BE2C (cell line): ENCODE measurements around the gene CRTC1.

Experiments
- DNase-seq: peaks from one replicate; pipeline ENCODE4 v3.0.0-alpha.2; 2020
- H3K27me3 ChIP-seq: fragments of 250-450 bp; sonication (Bioruptor Pico); 2 replicates; pipeline ENCODE4 v1.5.1; 2020; ENCODE audit warnings: mild to moderate bottlenecking
- H3K36me3 ChIP-seq: fragments of 250-450 bp; sonication (Bioruptor Pico); 2 replicates; pipeline ENCODE4 v1.5.1; 2020; ENCODE audit warnings: mild to moderate bottlenecking
- H3K4me1 ChIP-seq: fragments of 250-450 bp; sonication (Bioruptor Pico); 2 replicates; pipeline ENCODE4 v1.5.1; 2020
- H3K4me3 ChIP-seq: 2 replicates; pipeline ENCODE4 v1.5.1; 2011; ENCODE audit warnings: low read depth, low read length
- H3K9me3 ChIP-seq: fragments of 250-450 bp; sonication (Bioruptor Pico); 2 replicates; pipeline ENCODE4 v1.5.1; 2020
- CTCF ChIP-seq: IDR thresholded peaks from 2 replicates; pipeline ENCODE4 v1.5.1; 2012; ENCODE audit warnings: mild to moderate bottlenecking, low read depth, low read length

The CRTC1 gene

GRCh38 chr19:18768046-18768771, 84.7 kb downstream of the CRTC1 start:
- TF ChIP-seq CTCF: no peak
- no peaks in the 10 kb centered on the region for H3K36me3 ChIP-seq
- peak; percentile 87 for DNase-seq

GRCh38 chr19:18768997-18769891, 85.8 kb downstream of the CRTC1 start:
- Histone ChIP-seq H3K4me1 (peaks cover 26% of the 10 kb centered on the region), H3K27me3 (no peaks in the 10 kb centered on the region), H3K36me3 (no peaks in the 10 kb centered on the region), H3K4me3 (no peak overlapping the region), H3K9me3 (no peaks in the 10 kb centered on the region)
- no peak for TF ChIP-seq CTCF
- peak; percentile 37 for DNase-seq

More at GRCh38 chr19:18768046-18768771, 84.7 kb downstream of the CRTC1 start:
- H3K4me1 ChIP-seq: peaks cover 36% of the 10 kb centered on the region
- no peaks in the 10 kb centered on the region for H3K9me3 ChIP-seq
- H3K27me3 ChIP-seq: no peaks in the 10 kb centered on the region
- H3K4me3 ChIP-seq: peak overlapping the region; percentile 24; the same call in 1 of the 2 replicates

GRCh38 chr19:18769989-18770528, 86.6 kb downstream of the CRTC1 start:
- Histone ChIP-seq H3K27me3 (no peaks in the 10 kb centered on the region), H3K4me3 (no peak overlapping the region), H3K36me3 (no peaks in the 10 kb centered on the region), H3K4me1 (peaks cover 18% of the 10 kb centered on the region), H3K9me3 (no peaks in the 10 kb centered on the region)
- TF ChIP-seq CTCF: peak; percentile 9; the same call in 1 of the 2 replicates
- DNase-seq: peak; percentile 8

DNA sequence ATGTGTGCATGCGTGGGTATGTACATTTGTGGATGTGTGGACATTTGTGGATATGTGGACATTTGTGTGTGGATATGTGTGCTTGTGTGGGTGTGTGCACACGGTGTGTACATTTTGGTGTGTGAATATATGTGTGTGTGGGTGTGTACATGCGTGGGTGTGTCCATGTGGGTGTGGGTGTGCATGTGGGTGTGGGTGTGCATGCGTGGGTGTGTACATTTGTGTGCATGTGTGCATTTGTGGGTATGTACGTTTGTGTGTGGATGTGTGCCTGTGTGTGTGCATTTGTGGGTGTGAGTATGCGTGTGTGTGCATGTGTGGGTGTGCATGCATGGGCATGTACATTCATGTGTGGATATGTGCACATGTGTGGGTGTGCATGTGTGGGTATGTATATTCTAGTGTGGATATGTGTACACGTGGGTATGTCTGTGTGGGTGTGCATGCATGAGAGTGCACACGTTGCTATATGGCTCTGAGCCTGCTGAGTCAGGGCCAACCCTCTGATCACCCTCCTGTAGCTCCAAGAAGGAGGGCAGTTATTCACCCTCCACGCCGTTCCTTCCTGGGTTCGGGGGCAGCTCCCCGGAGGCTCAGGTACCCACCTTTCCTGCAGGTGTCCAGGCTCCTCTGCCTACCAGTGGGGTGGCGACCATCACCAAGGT, 87.3 kb downstream of the CRTC1 start:
- H3K9me3 ChIP-seq: no peaks in the 10 kb centered on the region
- H3K4me3 ChIP-seq: no peak overlapping the region
- no peak for TF ChIP-seq CTCF
- H3K27me3 ChIP-seq: no peaks in the 10 kb centered on the region
- no peak for DNase-seq
- peaks cover 18% of the 10 kb centered on the region for H3K4me1 ChIP-seq
- H3K36me3 ChIP-seq: no peaks in the 10 kb centered on the region

DNA sequence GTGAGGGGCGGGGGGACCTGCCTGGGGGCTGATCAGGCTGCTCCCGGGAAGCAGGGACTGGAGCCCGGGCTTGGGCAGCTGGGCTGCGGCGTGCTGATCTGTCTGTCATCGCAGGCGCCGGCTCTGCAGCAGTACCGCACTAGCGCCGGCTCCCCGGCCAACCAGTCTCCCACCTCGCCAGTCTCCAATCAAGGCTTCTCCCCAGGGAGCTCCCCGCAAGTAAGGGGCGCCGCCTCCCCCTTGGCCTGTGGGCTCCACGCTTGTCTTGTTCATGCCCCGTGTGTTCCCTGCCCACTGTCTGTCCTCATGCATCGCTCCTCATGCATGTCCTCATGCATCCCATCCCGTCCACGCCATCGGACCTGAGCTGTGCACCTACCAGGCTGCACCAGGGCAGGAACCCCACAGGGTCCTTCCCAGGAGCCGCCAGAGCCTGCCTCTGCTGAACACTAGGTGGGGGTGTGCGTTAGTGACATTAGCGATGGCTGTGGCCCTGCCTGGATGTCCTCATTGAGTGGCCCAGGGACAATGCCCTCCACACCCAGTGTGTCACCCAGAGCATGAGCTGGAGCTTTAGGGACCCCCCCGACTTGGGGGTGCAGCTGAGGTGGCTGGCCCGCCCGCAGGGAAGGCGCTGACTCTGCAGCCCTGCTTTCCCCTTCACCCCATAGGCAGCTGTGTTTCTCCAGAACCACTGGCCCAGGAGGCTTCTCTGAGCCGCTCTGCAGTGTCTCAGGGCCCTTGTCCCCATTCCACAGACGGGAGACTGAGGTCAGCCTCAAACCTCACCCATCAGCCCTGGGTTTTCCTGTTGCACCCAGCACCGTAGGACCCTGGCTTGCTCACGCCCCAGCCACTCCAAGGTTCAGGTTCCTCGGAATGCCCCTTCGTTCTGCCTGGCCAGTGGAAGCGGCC, 88.1 kb downstream of the CRTC1 start:
- peak; percentile 85 for DNase-seq
- H3K4me3 ChIP-seq: no peak overlapping the region; the same call in 1 of the 2 replicates
- H3K9me3 ChIP-seq: no peaks in the 10 kb centered on the region
- no peaks in the 10 kb centered on the region; the same call in 1 of the 2 replicates for H3K27me3 ChIP-seq
- no peaks in the 10 kb centered on the region for H3K36me3 ChIP-seq
- TF ChIP-seq CTCF: peak; percentile 82
- H3K4me1 ChIP-seq: peaks cover 21% of the 10 kb centered on the region
